ENCODE data around the gene MFNG. TPM values are rescaled to one million over a fixed set of nuclear protein-coding genes. Genes with fewer than 3 reads are reported as not detected.

Gene MFNG
- total RNA-seq, 1 donor from 2014 or later = 3.7 TPM

DNA sequence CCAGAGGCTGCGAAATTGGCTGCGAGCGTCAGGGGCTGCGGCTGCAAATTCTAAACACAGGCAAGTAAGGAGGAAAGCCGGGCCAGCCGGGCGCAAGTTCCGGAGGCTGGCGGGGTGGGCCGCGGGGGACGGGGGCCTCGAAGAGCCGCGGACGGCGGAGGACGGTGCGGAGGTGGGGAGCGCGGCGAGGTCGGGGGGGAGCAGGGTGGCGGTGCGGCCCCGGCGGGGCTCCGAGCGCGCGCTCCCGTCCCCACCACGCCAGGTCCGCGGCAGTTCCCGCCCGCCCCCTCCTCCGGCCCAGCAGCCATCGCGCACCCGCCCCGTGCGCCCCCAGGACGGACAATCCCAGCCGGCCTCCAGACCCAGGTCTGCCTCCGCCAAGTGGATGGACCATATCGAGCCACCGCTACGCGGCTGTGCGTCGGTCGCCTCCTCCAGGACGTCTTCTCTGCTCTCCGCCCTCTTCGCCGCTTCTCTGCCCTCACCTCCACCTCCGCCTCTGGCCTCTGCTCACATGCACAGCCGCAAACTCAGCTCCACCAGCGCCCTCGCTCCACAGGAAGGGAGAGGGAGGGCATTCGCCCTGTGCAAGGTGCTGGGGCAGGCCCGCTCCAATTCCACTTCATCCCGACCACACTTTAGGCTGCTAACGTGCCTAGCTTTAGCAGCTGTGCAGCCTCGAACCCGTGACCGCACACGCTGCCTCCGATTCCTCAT lies 66.1 kb downstream of the MFNG start:
- H3K9ac ChIP-seq (ENCODE audit: low read depth in 1 of 3, low read length in 3 of 3) = no peak overlapping the region
- peaks cover 66 to 77% (median 74%) of the 10 kb centered on the region in 3 donors for H3K27me3 ChIP-seq (ENCODE audit: control insufficient read depth in 3 of 3, insufficient read depth in 3 of 3, low read length in 3 of 3)
- H3K27ac ChIP-seq (ENCODE audit: low read depth, low read length) = no peak overlapping the region
- H3K36me3 ChIP-seq (ENCODE audit: control insufficient read depth in 3 of 3, insufficient read depth in 3 of 3, low read length in 3 of 3) = no peaks in the 10 kb centered on the region
- H3K4me1 ChIP-seq (ENCODE audit: control insufficient read depth in 3 of 3, insufficient read depth in 3 of 3, low read length in 3 of 3) = peaks cover 3 to 11% (median 5%) of the 10 kb centered on the region in 3 donors
- H3K9me3 ChIP-seq (ENCODE audit: control insufficient read depth in 3 of 3, low read length in 3 of 3) = no peaks in the 10 kb centered on the region
- peak overlapping the region in 1 of 3 donors; percentile 22 for H3K4me3 ChIP-seq (ENCODE audit: low read length in 3 of 3)

- Histone ChIP-seq H3K4me1 (ENCODE audit: control insufficient read depth in 3 of 3, insufficient read depth in 3 of 3, low read length in 3 of 3) (peaks cover 3 to 11% (median 5%) of the 10 kb centered on the region in 3 donors), H3K9me3 (ENCODE audit: control insufficient read depth in 3 of 3, low read length in 3 of 3) (no peaks in the 10 kb centered on the region), H3K4me3 (ENCODE audit: low read length in 3 of 3) (no peak overlapping the region), H3K27me3 (ENCODE audit: control insufficient read depth in 3 of 3, insufficient read depth in 3 of 3, low read length in 3 of 3) (peaks cover 64 to 78% (median 75%) of the 10 kb centered on the region in 3 donors), H3K9ac (ENCODE audit: low read depth in 1 of 3, low read length in 3 of 3) (no peak overlapping the region), H3K27ac (ENCODE audit: low read depth, low read length) (no peak overlapping the region), H3K36me3 (ENCODE audit: control insufficient read depth in 3 of 3, insufficient read depth in 3 of 3, low read length in 3 of 3) (no peaks in the 10 kb centered on the region)
Measured at GRCh38 chr22:37419370-37419968, 66.7 kb downstream of the MFNG start.

Other genes starting within 250 kb of the MFNG start
- gene RAC2, start 242.1 kb downstream of the MFNG start, total RNA-seq = 0.52 TPM
- gene CYTH4, start 203.9 kb downstream of the MFNG start, total RNA-seq = 12.0 TPM
- gene ELFN2, start 58.9 kb downstream of the MFNG start, total RNA-seq = under 0.01 TPM
- 5.7 TPM for gene CARD10, start 33.0 kb upstream of the MFNG start, total RNA-seq
- 6.3 TPM for gene CDC42EP1, start 74.1 kb upstream of the MFNG start, total RNA-seq
- gene LGALS2, start 93.7 kb upstream of the MFNG start, total RNA-seq = not detected
- gene GGA1, start 122.5 kb upstream of the MFNG start, total RNA-seq = 15.7 TPM
- gene SH3BP1, start 153.3 kb upstream of the MFNG start, total RNA-seq = 9.9 TPM
- 8.9 TPM for gene PDXP, start 172.3 kb upstream of the MFNG start, total RNA-seq
- gene LGALS1, start 189.3 kb upstream of the MFNG start, total RNA-seq = 3,417 TPM
- gene NOL12, start 200.0 kb upstream of the MFNG start, total RNA-seq = 7.8 TPM
- 26.6 TPM for gene TRIOBP, start 210.7 kb upstream of the MFNG start, total RNA-seq

All from skeletal muscle tissue (tissue), 4 donors.